Measurements from ENCODE around the gene FAM222A. TPM values are rescaled to one million over a fixed set of nuclear protein-coding genes. Genes with fewer than 3 reads are reported as not detected.
A peak's percentile ranks its signal among the peaks of the same experiment; 100 is the strongest.

FAM222A gene
- total RNA-seq, 6 experiments from 2014 or later, result 0.34 to 4.3 (median 1.2) TPM

DNA sequence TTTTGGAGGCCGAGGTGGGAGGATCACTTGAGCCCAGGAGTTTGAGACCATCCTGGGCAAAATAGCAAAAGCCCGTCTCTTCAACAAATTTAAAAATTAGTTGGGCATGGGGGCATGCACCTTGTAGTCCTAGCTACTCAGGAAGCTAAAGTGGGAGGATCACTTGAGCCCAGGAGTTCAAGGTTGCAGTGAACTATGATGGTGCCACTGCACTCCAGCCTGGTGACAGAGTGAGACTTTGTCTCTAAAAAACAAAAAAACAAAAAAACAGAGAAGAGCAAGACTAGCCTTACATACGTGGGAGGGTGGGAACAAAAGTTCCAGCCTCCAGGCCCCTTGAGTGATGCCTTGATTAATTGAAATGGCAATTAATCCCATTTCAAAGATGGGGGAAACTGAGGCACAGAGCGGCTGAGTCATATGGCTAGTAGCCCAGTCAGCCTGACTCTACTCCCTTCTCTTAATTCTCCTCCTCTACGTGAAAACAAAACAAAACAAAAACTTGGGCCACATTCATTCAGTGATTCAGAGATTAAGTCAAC, 3.3 kb upstream of the FAM222A start:
- Histone ChIP-seq H3K36me3 (no peaks in the 10 kb centered on the region), H3K27me3 (no peaks in the 10 kb centered on the region), H3K4me3 (no peak overlapping the region), H3K9me3 (no peaks in the 10 kb centered on the region), H3K27ac (peak overlapping the region in 1 of 3 donors; percentile 19), H3K4me1 (peaks cover 0 to 61% (median 23%) of the 10 kb centered on the region in 4 donors)
- TF ChIP-seq POLR2A (IDR thresholded peaks at IDR 0.05), result no peak
- TF ChIP-seq, protein P1, sequence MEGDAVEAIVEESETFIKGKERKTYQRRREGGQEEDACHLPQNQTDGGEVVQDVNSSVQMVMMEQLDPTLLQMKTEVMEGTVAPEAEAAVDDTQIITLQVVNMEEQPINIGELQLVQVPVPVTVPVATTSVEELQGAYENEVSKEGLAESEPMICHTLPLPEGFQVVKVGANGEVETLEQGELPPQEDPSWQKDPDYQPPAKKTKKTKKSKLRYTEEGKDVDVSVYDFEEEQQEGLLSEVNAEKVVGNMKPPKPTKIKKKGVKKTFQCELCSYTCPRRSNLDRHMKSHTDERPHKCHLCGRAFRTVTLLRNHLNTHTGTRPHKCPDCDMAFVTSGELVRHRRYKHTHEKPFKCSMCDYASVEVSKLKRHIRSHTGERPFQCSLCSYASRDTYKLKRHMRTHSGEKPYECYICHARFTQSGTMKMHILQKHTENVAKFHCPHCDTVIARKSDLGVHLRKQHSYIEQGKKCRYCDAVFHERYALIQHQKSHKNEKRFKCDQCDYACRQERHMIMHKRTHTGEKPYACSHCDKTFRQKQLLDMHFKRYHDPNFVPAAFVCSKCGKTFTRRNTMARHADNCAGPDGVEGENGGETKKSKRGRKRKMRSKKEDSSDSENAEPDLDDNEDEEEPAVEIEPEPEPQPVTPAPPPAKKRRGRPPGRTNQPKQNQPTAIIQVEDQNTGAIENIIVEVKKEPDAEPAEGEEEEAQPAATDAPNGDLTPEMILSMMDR (IDR thresholded peaks at IDR 0.05), result no peak
- intact Hi-C loops (cut with DNase I), result no loop called here
- ATAC-seq (no peak), DNase-seq (no peak)
- WGBS (ENCODE audit: insufficient coverage, low coverage, low lambda C conversion rate, missing lambda C conversion rate), result 53% methylated on average over 5 of the region's 5 CpGs

GRCh38 chr12:109710747-109711595, 2.7 kb upstream of the FAM222A start:
- H3K36me3 ChIP-seq, result no peaks in the 10 kb centered on the region
- H3K4me3 ChIP-seq, result no peak overlapping the region
- DNase-seq (no peak), ATAC-seq (peak in 2 of 4 donors; percentile 2 to 49)
- H3K27me3 ChIP-seq, result no peaks in the 10 kb centered on the region
- peaks cover 0 to 68% (median 27%) of the 10 kb centered on the region in 4 donors for H3K4me1 ChIP-seq
- WGBS (ENCODE audit: insufficient coverage, low coverage, low lambda C conversion rate, missing lambda C conversion rate), result 51% methylated on average over 5 of the region's 11 CpGs
- H3K27ac ChIP-seq, result peak overlapping the region in 1 of 3 donors; percentile 19
- H3K9me3 ChIP-seq, result no peaks in the 10 kb centered on the region
- TF ChIP-seq, protein P1 (IDR thresholded peaks at IDR 0.05), result no peak
- no peak for TF ChIP-seq POLR2A (IDR thresholded peaks at IDR 0.05)
- intact Hi-C loops (cut with DNase I), result no loop called here

GRCh38 chr12:109711596-109712461, 1.8 kb upstream of the FAM222A start:
- peaks cover 0 to 65% (median 26%) of the 10 kb centered on the region in 4 donors for H3K4me1 ChIP-seq
- no peak for ATAC-seq

More at GRCh38 chr12:109711596-109712461, 1.8 kb upstream of the FAM222A start:
- WGBS (ENCODE audit: insufficient coverage, low coverage, low lambda C conversion rate, missing lambda C conversion rate), result 22% methylated on average over 21 of the region's 37 CpGs
- Histone ChIP-seq H3K27me3 (no peaks in the 10 kb centered on the region), H3K4me3 (no peak overlapping the region), H3K36me3 (no peaks in the 10 kb centered on the region), H3K9me3 (no peaks in the 10 kb centered on the region), H3K27ac (no peak overlapping the region)
- intact Hi-C loops (cut with DNase I), result no loop called here
- DNase-seq, result peak in 1 of 3 donors; percentile 57
- TF ChIP-seq POLR2A (IDR thresholded peaks at IDR 0.05), result no peak
- TF ChIP-seq, protein P1 (IDR thresholded peaks at IDR 0.05), result no peak

Data from right lobe of liver (tissue), 6 donors.